Cardiac fibroblast (primary cell): ENCODE data around the gene SUSD5.

Source experiments
- DNase-seq, 2 donors: peaks; one replicate each; pipeline versions ENCODE4 v3.0.0 to v3.0.0-alpha.2; 2010; ENCODE audit warnings: low read depth in 2 of 2
- H3K4me3 ChIP-seq, 2 donors: replicated peaks in 1 of 2; 1 replicate in 1 of 2; 2 replicates in 1 of 2; pipeline ENCODE4 v1.5.1; 2011; ENCODE audit warnings: low read depth in 2 of 2, low read length in 2 of 2, mild to moderate bottlenecking in 2 of 2, moderate library complexity in 1 of 2
- TF ChIP-seq, protein P1 (sequence below): IDR thresholded peaks from one replicate; pipeline ENCODE4 v1.5.1; 2011; ENCODE audit warnings: low read depth, mild to moderate bottlenecking, low read length, inconsistent platforms

SUSD5 gene

GRCh38 chr3:33100229-33100628, 118.4 kb downstream of the SUSD5 start:
- DNase-seq = no peak
- TF ChIP-seq, protein P1, sequence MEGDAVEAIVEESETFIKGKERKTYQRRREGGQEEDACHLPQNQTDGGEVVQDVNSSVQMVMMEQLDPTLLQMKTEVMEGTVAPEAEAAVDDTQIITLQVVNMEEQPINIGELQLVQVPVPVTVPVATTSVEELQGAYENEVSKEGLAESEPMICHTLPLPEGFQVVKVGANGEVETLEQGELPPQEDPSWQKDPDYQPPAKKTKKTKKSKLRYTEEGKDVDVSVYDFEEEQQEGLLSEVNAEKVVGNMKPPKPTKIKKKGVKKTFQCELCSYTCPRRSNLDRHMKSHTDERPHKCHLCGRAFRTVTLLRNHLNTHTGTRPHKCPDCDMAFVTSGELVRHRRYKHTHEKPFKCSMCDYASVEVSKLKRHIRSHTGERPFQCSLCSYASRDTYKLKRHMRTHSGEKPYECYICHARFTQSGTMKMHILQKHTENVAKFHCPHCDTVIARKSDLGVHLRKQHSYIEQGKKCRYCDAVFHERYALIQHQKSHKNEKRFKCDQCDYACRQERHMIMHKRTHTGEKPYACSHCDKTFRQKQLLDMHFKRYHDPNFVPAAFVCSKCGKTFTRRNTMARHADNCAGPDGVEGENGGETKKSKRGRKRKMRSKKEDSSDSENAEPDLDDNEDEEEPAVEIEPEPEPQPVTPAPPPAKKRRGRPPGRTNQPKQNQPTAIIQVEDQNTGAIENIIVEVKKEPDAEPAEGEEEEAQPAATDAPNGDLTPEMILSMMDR = no peak
- no peak overlapping the region for H3K4me3 ChIP-seq
